Omental fat pad (tissue), 4 donors: ENCODE data around the gene EEPD1. TPM values are rescaled to one million over a fixed set of nuclear protein-coding genes. Genes with fewer than 3 reads are reported as not detected.

Experiments
- ATAC-seq: fragments of 150-250 bp; one replicate; pipeline ENCODE4 v1.9.1; 2016; ENCODE audit warnings: mild to moderate bottlenecking, moderate library complexity; ENCODE audit not compliant: low FRiP score
- DNase-seq: peaks from one replicate; pipeline ENCODE4 v3.0.0-alpha.2; 2019; ENCODE audit warnings: low spot score
- total RNA-seq, 4 donors: library from RNA; depleted of rRNA; stranded (reverse); fragments of >200 nt; gene quantifications; one replicate each; pipeline ENCODE4 v1.1.0, GENCODE V29; 2016
- TF ChIP-seq, protein P1 (sequence below), 3 donors: fragments of 450-650 bp; IDR thresholded peaks; one replicate each; pipeline ENCODE4 v1.5.1; 2016 to 2017; ENCODE audit warnings: antibody characterized with exemption in 3 of 3, mild to moderate bottlenecking in 3 of 3, moderate library complexity in 2 of 3

Gene EEPD1
- total RNA-seq, 4 donors from 2014 or later, result 6.5 to 23.0 (median 20.1) TPM

DNA sequence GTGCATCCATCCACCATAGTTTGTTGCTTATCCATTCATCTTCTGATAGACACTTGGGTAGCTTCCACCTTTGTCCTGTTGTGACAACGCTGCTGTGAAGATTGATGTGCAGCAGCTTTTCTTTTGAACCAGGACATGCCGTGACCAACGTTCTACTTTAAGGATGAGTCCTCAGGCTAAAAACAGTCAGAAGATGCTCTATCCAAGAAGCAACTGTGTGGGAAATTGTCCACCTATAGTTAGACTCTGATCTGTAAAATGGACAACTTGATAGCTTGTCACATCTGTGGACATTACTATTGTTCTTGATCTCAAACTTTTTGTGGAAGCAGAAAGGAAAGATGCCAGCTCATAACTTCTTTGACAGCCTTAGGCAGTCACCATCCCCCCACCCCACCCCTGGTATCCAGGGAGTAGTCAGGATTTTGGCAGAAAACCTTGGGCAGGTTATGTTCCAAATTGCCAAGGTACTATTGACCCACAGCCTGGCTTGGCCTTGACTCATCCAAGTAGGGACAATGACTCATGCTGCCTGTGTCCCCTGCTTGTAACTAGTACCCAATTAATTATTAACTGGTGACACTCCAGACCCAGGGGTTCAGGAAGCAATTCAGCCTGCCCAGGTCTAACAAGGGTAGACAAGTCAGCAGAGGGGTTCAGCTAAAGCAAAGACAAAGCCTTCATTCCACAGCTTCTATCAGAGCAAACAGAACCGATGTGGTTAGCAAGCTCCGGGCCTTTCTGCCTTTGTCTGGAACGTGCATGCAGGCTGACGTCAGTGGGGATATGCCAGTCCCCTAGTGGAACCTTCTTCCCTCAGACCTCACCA lies 137.0 kb downstream of the EEPD1 start:
- ATAC-seq, result no peak
- TF ChIP-seq, protein P1, sequence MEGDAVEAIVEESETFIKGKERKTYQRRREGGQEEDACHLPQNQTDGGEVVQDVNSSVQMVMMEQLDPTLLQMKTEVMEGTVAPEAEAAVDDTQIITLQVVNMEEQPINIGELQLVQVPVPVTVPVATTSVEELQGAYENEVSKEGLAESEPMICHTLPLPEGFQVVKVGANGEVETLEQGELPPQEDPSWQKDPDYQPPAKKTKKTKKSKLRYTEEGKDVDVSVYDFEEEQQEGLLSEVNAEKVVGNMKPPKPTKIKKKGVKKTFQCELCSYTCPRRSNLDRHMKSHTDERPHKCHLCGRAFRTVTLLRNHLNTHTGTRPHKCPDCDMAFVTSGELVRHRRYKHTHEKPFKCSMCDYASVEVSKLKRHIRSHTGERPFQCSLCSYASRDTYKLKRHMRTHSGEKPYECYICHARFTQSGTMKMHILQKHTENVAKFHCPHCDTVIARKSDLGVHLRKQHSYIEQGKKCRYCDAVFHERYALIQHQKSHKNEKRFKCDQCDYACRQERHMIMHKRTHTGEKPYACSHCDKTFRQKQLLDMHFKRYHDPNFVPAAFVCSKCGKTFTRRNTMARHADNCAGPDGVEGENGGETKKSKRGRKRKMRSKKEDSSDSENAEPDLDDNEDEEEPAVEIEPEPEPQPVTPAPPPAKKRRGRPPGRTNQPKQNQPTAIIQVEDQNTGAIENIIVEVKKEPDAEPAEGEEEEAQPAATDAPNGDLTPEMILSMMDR (IDR thresholded peaks at IDR 0.05), result no peak
- DNase-seq, result no peak

DNA sequence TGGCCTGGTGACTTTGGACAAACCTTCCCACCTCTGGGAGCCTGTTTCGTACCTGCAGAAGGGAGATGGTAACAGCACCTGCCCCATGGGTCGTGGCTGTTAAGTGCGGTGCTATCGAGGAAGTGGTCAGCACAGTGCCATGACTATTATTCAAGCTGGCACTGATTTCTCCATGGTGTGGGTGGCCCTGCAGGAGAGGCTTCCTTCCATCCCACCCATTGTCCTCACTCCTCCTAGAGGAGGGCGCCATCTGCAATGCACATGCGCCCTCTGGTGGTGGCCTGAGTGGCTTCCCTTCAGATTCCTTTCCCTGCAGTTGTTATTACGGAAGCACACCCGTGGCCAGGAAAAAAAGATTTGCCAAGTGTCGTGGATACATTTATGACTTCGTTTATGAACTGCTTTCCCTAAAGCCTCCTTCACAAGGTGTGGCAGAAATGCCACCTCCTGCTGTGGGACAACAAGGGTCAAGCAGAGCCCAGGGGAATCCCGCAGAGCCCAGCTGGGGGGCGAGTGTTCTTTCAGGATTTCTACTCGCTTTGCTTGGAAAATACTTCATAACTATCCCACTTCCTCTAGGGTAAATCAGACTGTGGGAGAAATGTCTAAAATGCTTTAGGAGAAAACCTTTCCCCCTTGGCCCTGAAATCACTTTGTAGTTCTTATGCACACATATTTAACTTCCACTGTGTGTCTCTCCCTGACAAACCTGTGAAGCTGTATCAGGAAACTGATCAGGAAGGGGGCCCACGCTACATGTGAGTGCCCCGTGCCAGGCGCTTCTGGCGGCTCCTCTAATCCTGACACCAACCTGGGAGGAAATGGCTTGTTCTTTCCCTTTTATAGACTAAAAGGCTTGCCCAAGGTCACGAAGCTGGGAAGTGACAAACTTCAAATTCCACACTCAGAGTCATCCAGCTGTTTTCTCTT lies 138.6 kb downstream of the EEPD1 start:
- DNase-seq (peak; percentile 92), ATAC-seq (peak; percentile 82)
- TF ChIP-seq, protein P1 (IDR thresholded peaks at IDR 0.05), result peak in 2 of 3 donors; percentile 87 to 98

DNA sequence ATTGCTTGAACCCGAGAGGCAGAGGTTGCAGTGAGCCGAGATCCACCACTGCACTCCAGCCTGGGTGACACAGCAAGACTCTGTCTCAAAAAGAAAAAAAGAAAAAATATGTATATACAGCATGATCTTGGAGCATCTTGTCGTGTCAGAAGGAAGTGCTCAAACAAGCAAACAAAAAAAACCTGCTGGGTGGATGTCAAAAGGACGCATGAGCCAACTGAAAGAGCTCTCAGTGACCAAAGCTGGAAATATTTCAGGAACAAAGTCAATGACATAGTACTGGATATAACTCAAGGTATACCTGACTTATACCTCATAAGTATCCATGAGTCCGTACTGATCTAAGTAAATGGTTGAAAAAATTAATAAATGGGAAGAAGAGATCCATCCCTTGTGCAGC lies 142.0 kb downstream of the EEPD1 start:
- TF ChIP-seq, protein P1 (IDR thresholded peaks at IDR 0.05), result no peak
- no peak for DNase-seq

DNA sequence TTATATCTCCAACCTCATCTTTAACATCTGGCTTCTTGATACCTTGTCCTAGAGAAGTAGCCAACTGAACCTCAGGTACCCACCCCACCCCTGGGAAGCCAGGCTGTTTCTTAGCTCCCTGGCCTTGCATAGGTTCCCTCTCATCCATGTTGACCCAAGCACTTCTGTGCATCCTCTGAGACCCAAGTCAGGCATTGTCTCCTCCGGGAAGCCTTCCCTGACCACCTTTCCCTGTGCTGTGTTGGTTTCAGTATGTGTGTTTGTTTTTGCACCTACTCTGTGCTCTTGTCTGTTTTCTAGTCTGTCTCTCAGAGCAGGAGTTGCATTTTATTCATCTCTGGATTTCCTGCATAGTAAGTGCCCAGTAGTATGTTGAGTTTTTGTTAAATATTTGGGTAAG lies 143.2 kb downstream of the EEPD1 start:
- ATAC-seq (no peak), DNase-seq (no peak)
- TF ChIP-seq, protein P1 (IDR thresholded peaks at IDR 0.05), result no peak

More for the DNA sequence above, 142.0 kb downstream of the EEPD1 start:
- ATAC-seq, result no peak

DNA sequence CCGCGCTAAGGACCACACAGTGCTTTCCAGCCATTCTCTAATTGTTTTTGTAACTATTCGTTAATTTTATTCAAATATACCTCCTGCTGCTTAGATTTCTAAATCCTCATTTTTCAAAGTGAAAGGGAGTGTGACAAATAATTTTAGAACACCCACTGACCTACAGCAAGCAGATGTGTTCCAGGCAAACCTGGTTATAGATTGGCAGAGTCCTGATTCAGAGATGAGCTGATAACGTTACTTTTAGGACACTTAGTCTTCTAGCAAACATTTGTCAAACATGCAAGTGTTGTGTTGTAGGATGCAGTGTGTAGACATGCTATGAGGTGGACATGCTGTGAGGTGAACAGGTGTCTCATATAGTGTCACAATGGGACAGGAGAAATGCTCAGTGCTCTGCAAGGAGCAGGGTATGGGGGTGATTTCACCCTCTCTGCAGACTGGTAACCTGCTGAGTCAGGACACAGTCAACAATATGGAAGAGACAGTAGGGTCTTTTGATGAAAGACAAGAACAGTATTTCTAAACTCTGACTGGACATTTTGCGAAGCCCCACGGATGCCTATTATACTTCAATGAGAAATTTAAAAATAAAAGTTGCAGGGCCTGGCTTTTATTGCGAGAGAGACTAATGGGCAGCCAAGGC lies 144.4 kb downstream of the EEPD1 start:
- ATAC-seq, result no peak
- TF ChIP-seq, protein P1 (IDR thresholded peaks at IDR 0.05), result no peak
- no peak for DNase-seq

DNA sequence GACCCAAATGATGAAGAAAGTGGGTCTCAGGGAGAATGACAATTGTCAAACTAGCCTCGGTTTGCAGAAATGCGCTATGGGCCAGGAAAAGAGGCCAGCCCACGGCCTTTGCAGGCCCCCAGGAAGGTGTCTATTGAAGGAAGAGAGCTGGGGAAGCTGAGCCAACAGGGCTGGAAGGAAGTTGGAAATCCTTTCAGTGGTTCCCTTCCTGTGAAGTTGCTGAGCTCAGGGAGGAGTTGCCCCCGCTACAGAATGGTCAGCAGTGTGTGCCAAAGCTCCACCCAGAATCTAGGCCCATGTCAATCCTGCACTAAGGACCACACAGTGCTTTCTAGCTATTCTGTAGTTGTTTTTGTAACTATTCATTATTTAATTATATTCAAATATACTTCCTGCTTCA lies 145.1 kb downstream of the EEPD1 start:
- no peak for DNase-seq
- no peak for ATAC-seq
- TF ChIP-seq, protein P1 (IDR thresholded peaks at IDR 0.05), result no peak
